B cell (primary cell): Measurements from ENCODE around the gene METTL21A.

ENCODE experiments used
- EZH2 ChIP-seq: IDR thresholded peaks from 2 replicates; pipeline ENCODE4 v1.6.1; 2012; ENCODE audit warnings: borderline replicate concordance, low read depth, mild to moderate bottlenecking, moderate library complexity, low read length; ENCODE audit not compliant: insufficient read depth, poor library complexity, severe bottlenecking
- TF ChIP-seq, protein P1 (sequence below): fragments of 200-600 bp; IDR thresholded peaks from one replicate; pipeline ENCODE4 v1.8.0; 2022; ENCODE audit warnings: antibody characterized with exemption, mild to moderate bottlenecking

DNA sequence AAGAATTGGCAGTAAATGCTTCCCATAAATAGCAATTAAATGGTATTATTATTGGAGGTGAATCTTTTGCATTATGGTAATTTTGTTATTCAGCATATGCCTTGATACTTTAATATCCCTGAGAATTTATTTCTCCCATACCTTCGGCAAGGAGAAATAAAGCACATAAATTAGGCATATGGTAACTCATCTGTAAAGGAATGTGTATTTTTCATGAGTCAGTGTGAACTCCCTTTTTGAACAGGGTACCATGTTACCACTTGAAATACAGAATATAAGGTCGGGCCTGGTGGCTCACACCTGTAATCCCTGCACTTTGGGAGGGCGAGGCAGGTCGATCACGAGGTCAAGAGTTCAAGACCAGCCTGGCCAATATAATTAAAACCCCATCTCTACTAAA lies 18.4 kb downstream of the METTL21A start:
- TF ChIP-seq EZH2, result no peak
- TF ChIP-seq, protein P1, sequence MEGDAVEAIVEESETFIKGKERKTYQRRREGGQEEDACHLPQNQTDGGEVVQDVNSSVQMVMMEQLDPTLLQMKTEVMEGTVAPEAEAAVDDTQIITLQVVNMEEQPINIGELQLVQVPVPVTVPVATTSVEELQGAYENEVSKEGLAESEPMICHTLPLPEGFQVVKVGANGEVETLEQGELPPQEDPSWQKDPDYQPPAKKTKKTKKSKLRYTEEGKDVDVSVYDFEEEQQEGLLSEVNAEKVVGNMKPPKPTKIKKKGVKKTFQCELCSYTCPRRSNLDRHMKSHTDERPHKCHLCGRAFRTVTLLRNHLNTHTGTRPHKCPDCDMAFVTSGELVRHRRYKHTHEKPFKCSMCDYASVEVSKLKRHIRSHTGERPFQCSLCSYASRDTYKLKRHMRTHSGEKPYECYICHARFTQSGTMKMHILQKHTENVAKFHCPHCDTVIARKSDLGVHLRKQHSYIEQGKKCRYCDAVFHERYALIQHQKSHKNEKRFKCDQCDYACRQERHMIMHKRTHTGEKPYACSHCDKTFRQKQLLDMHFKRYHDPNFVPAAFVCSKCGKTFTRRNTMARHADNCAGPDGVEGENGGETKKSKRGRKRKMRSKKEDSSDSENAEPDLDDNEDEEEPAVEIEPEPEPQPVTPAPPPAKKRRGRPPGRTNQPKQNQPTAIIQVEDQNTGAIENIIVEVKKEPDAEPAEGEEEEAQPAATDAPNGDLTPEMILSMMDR, result no peak
